K562 (cell line): ENCODE data around the gene POLD4. TPM values are rescaled to one million over a fixed set of nuclear protein-coding genes. Genes with fewer than 3 reads are reported as not detected.

Experiments
- HDAC6 ChIP-seq: IDR thresholded peaks from 2 replicates; pipeline ENCODE4 v1.6.1; 2012; ENCODE audit warnings: low read depth, mild to moderate bottlenecking, control low read depth, inconsistent platforms, low read length, moderate library complexity
- HMG20B ChIP-seq: fragments of 250-450 bp; sonication (Bioruptor Pico); IDR thresholded peaks from 2 replicates; pipeline ENCODE4 v1.5.0; 2021; ENCODE audit warnings: mild to moderate bottlenecking
- HMGN3 ChIP-seq: IDR thresholded peaks from 2 replicates; pipeline ENCODE4 v1.6.1; 2011; ENCODE audit warnings: borderline replicate concordance, low read depth, mild to moderate bottlenecking, mixed read lengths, low read length; ENCODE audit not compliant: insufficient read length; ENCODE audit errors: extremely low read depth
- ILF3 ChIP-seq: fragments of 450-650 bp; IDR thresholded peaks from 2 replicates; pipeline ENCODE4 v1.6.1; 2018; ENCODE audit warnings: antibody characterized with exemption, mild to moderate bottlenecking, moderate library complexity, borderline replicate concordance
- KLF13 ChIP-seq: fragments of 450-650 bp; IDR thresholded peaks from 2 replicates; pipeline ENCODE4 v1.6.1; 2016; ENCODE audit warnings: missing genetic modification characterization, low read depth, mild to moderate bottlenecking, missing compliant biosample characterization, moderate library complexity, borderline replicate concordance
- MYBL2 ChIP-seq, 2 experiments: fragments of 450-650 bp in 1 of 2; sonication (generic) in 1 of 2; formaldehyde crosslinking in 1 of 2; IDR thresholded peaks; 2 replicates each; pipeline versions ENCODE4 v1.6.1 to v1.8.1; 2017 to 2022; ENCODE audit warnings: borderline replicate concordance in 1 of 2, inconsistent platforms in 1 of 2, low read depth in 1 of 2, mild to moderate bottlenecking in 1 of 2, missing genetic modification reagents in 1 of 2, moderate library complexity in 1 of 2
- NFRKB ChIP-seq: fragments of 450-650 bp; IDR thresholded peaks from 2 replicates; pipeline ENCODE4 v1.6.1; 2016; ENCODE audit warnings: low read depth
- POLR3G ChIP-seq: IDR thresholded peaks from 2 replicates; pipeline ENCODE4 v1.6.1; 2011; ENCODE audit not compliant: insufficient read length, insufficient replicate concordance; ENCODE audit errors: extremely low read depth
- SAFB2 ChIP-seq: fragments of 200-400 bp; formaldehyde crosslinking; IDR thresholded peaks from 2 replicates; pipeline ENCODE4 v1.6.1; 2018; ENCODE audit warnings: borderline replicate concordance, low read length, low read depth, moderate library complexity; ENCODE audit not compliant: severe bottlenecking
- SIN3B ChIP-seq: fragments of 450-650 bp; IDR thresholded peaks from 2 replicates; pipeline ENCODE4 v1.6.1; 2017; ENCODE audit warnings: low read depth, mild to moderate bottlenecking, moderate library complexity
- SP2 ChIP-seq: IDR thresholded peaks from 2 replicates; pipeline ENCODE4 v1.6.1; 2011; ENCODE audit warnings: mild to moderate bottlenecking, low read depth, low read length, moderate library complexity; ENCODE audit not compliant: poor library complexity, severe bottlenecking; ENCODE audit errors: extremely low read depth
- TAF15 ChIP-seq: fragments of 200-400 bp; formaldehyde crosslinking; IDR thresholded peaks from 2 replicates; pipeline ENCODE4 v1.6.1; 2017; ENCODE audit warnings: mild to moderate bottlenecking, low read depth, low read length, moderate library complexity
- ZBTB17 ChIP-seq: fragments of 450-650 bp; formaldehyde crosslinking; IDR thresholded peaks from 2 replicates; pipeline ENCODE4 v1.4.0; 2020; ENCODE audit warnings: mild to moderate bottlenecking
- ZNF140 ChIP-seq: fragments of 250-450 bp; sonication (Bioruptor Pico); IDR thresholded peaks from 2 replicates; pipeline ENCODE4 v1.8.0; 2021; ENCODE audit warnings: moderate library complexity, mild to moderate bottlenecking, inconsistent platforms
- ZNF586 ChIP-seq: fragments of 450-650 bp; formaldehyde crosslinking; conservative IDR thresholded peaks from 2 replicates; pipeline ENCODE4 v1.4.0; 2020; ENCODE audit warnings: mild to moderate bottlenecking, moderate library complexity
- polyA plus RNA-seq, 8 experiments: library from polyadenylated mRNA; depleted of rRNA in 4 of 8; stranded (reverse) in 5 of 8; unstranded in 3 of 8; fragments of >200 nt; fragmentation: Nextera tagmentation in 2 of 8; fragmentation: Illumina TruSeq in 1 of 8; extraction: Ambion mirVana in 2 of 8; extraction: Trizol in 1 of 8; gene quantifications; 2 replicates each; pipeline versions ENCODE4 v1.2.1 to v1.2.3, GENCODE V29; 2011 to 2014; ENCODE audit warnings: inconsistent platforms in 1 of 8, missing spikeins in 1 of 8
- total RNA-seq, 7 experiments: library from RNA; depleted of rRNA in 6 of 7; stranded (reverse); fragments of >200 nt in 6 of 7; fragmentation: Illumina TruSeq in 2 of 7; extraction: Trizol in 2 of 7; gene quantifications; 2 replicates each; pipeline versions ENCODE4 v1.2.1 to v1.2.3, GENCODE V29; 2011 to 2021; ENCODE audit warnings: low replicate concordance in 1 of 7
- TF ChIP-seq, protein P1 (sequence below), 2 experiments: fragments of 450-650 bp in 1 of 2; IDR thresholded peaks; 2 replicates each; pipeline ENCODE4 v1.6.1; 2011 to 2017; ENCODE audit warnings: low read depth in 2 of 2, antibody characterized with exemption in 1 of 2, borderline replicate concordance in 1 of 2, low read length in 1 of 2, mild to moderate bottlenecking in 1 of 2, mixed read lengths in 1 of 2; ENCODE audit not compliant: control insufficient read depth in 1 of 2
- TF ChIP-seq, protein P2 (sequence below), 2 experiments: IDR thresholded peaks; 2 replicates each; pipeline ENCODE4 v1.6.1; 2011; ENCODE audit warnings: borderline replicate concordance in 1 of 2, control low read depth in 1 of 2, low read depth in 1 of 2, low read length in 1 of 2, mild to moderate bottlenecking in 1 of 2, mixed read lengths in 1 of 2, moderate library complexity in 1 of 2; ENCODE audit not compliant: insufficient read depth in 1 of 2, insufficient read length in 1 of 2, poor library complexity in 1 of 2, severe bottlenecking in 1 of 2; ENCODE audit errors: extremely low read depth in 1 of 2
- TF ChIP-seq, protein P3 (sequence below): fragments of 250-450 bp; sonication (Bioruptor Pico); IDR thresholded peaks from 2 replicates; pipeline ENCODE4 v1.8.0; 2021; ENCODE audit warnings: mild to moderate bottlenecking, moderate library complexity

POLD4 gene
- total and polyA plus RNA-seq, 9 of the 15 experiments (the other 6 are each of a cell fraction or from before 2014, with no cell fraction given): 5.8 to 64.5 (median 18.3) TPM

DNA sequence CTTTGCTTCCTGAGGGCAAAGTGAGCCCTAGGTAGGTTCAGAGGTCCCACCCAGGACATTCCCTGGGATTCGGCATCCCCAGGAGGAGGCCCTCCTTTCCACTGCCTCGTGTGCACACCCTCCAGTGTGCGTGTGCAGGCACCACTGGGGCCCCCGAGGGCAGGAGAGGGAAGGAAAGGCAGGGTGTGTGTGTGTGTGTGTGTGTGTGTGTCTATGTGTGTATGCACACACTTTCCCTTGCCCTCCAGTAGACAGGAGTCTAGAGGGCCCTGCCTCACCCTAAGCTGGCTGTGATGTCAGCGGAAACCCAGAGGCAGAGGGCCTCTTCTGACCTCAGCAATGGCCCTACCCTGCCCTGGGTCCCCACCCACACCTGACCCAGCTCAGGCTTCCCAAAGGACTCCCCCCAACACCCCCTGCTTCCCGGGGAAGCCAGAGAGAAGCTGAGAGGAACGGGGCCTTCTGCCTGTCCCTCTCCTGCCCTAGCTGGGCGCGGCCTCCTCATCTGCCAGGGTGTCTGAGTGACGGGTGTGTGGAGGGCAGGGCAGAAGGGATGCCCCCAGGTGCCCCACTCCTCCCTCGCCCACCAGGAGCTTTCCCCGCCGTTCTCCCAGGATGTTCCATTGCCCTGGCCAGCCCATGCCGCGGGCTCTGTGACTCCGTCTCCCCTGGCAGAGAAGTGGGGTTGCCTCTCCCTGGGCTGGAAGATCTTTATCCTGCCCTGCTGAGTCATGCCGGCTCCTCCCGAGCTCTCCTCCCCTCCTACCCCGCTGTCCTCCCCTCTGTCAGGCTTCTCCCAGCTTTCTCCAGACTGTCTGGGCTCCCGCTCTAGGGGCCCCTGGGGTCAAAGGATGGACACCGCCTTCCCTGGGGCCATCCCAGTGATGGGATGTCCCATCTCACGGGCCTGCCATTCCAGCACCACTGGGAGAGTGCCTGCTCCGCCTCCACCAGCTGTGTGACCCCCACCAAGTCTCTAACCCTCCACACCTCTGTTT is 26.0 kb upstream of the POLD4 start (continued):
- TF ChIP-seq, protein P1, sequence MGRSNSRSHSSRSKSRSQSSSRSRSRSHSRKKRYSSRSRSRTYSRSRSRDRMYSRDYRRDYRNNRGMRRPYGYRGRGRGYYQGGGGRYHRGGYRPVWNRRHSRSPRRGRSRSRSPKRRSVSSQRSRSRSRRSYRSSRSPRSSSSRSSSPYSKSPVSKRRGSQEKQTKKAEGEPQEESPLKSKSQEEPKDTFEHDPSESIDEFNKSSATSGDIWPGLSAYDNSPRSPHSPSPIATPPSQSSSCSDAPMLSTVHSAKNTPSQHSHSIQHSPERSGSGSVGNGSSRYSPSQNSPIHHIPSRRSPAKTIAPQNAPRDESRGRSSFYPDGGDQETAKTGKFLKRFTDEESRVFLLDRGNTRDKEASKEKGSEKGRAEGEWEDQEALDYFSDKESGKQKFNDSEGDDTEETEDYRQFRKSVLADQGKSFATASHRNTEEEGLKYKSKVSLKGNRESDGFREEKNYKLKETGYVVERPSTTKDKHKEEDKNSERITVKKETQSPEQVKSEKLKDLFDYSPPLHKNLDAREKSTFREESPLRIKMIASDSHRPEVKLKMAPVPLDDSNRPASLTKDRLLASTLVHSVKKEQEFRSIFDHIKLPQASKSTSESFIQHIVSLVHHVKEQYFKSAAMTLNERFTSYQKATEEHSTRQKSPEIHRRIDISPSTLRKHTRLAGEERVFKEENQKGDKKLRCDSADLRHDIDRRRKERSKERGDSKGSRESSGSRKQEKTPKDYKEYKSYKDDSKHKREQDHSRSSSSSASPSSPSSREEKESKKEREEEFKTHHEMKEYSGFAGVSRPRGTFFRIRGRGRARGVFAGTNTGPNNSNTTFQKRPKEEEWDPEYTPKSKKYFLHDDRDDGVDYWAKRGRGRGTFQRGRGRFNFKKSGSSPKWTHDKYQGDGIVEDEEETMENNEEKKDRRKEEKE (IDR thresholded peaks at IDR 0.05; ENCODE audit: borderline replicate concordance in 1 of 2, control insufficient read depth in 1 of 2, low read depth in 2 of 2, low read length in 1 of 2): no peak
- TF ChIP-seq ZNF586 (CRISPR knock-in tag) (no peak), HMGN3 (peak; percentile 52), MYBL2 (IDR thresholded peaks at IDR 0.05; ENCODE audit: low read depth) (no peak), MYBL2 (CRISPR knock-in tag; IDR thresholded peaks at IDR 0.05; ENCODE audit: borderline replicate concordance) (no peak), KLF13 (no peak), SP2 (no peak), TAF15 (no peak), POLR3G (no peak), ILF3 (no peak), HMG20B (CRISPR knock-in tag) (no peak), HDAC6 (no peak), SIN3B (no peak), ZNF140 (CRISPR knock-in tag) (no peak), ZBTB17 (CRISPR knock-in tag) (peak; percentile 64; the same call in 1 of the 2 replicates), NFRKB (0 out of 2 replicates have a peak, but pooled peaks have one; percentile 24), SAFB2 (no peak)
- TF ChIP-seq, protein P2, sequence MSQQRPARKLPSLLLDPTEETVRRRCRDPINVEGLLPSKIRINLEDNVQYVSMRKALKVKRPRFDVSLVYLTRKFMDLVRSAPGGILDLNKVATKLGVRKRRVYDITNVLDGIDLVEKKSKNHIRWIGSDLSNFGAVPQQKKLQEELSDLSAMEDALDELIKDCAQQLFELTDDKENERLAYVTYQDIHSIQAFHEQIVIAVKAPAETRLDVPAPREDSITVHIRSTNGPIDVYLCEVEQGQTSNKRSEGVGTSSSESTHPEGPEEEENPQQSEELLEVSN (IDR thresholded peaks at IDR 0.05; ENCODE audit: borderline replicate concordance in 1 of 2, extremely low read depth in 1 of 2, insufficient read depth in 1 of 2, insufficient read length in 1 of 2, low read depth in 1 of 2, low read length in 1 of 2, poor library complexity in 1 of 2, severe bottlenecking in 1 of 2): no peak
- TF ChIP-seq, protein P3, sequence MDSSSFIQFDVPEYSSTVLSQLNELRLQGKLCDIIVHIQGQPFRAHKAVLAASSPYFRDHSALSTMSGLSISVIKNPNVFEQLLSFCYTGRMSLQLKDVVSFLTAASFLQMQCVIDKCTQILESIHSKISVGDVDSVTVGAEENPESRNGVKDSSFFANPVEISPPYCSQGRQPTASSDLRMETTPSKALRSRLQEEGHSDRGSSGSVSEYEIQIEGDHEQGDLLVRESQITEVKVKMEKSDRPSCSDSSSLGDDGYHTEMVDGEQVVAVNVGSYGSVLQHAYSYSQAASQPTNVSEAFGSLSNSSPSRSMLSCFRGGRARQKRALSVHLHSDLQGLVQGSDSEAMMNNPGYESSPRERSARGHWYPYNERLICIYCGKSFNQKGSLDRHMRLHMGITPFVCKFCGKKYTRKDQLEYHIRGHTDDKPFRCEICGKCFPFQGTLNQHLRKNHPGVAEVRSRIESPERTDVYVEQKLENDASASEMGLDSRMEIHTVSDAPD (CRISPR knock-in tag): no peak
